ENCODE measurements around the gene CSKMT. TPM values are rescaled to one million over a fixed set of nuclear protein-coding genes. Genes with fewer than 3 reads are reported as not detected.

The CSKMT gene
- total and polyA plus RNA-seq, 10 of the 15 experiments (the other 5 are each of a cell fraction or from before 2014, with no cell fraction given): 7.0 to 213 (median 21.6) TPM

DNA sequence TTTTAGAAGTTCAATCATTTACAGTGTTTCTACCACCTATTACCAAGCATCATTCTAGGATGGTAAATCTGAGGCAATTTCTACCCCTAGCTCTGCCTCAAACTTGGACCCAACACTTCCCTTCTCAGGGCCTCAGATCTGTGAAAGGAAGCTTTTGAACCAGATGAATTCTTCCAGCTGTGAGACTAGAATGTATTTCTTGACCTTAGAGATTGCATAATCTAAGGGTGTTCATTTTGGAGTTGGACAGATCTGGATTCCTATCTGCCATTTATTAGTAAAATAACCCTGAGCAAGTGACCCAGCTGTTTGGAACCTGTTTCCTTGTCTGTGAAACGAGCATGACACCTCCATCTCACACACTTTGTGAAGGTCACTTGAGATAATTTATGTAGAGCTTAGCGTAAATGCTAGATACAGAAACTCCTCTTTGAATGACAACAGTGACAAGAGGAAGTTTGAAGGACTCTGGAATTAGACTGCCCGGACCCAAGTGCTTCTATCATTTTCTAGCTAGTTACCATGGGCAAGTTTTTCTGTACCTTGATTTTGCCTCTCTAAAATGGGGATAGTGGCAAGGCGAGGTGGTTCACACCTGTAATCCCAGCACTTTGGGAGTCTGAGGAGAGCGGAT is 8.2 kb upstream of the CSKMT start:
- no peak overlapping the region for H3K27ac ChIP-seq (ENCODE audit: control insufficient read depth, insufficient read depth)
- no peak for DNase-seq (ENCODE audit: low read depth, low spot score)
- POLR2A ChIA-PET: interaction anchor here (1.3 to 14.6 kb wide), 4 partner anchors 11 to 65 kb away, joined by 4 to 295 read pairs (median 10); partner anchors contain the start of genes C11orf98, CSKMT, GANAB and LBHD1
- WGBS (ENCODE audit: insufficient coverage, insufficient replicate concordance, low lambda C conversion rate, missing lambda C conversion rate): 60% methylated on average over 5 of the region's 5 CpGs
- RAD21 ChIA-PET (ENCODE audit: unreplicated experiment): interaction anchor here (0.7 to 1.2 kb wide), 4 partner anchors 11 to 106 kb away, joined by 3 to 5 read pairs (median 4); no protein-coding TSS in a partner anchor
- H2AFZ ChIP-seq (ENCODE audit: control insufficient read depth, low read depth, low read length): no peak overlapping the region
- no TSS peak for BruUV-seq (replicated peaks)
- peaks cover 13% of the 10 kb centered on the region for H3K79me2 ChIP-seq (ENCODE audit: control insufficient read depth, insufficient read depth, low read length)
- CTCF ChIA-PET: interaction anchor here (0.9 to 1.2 kb wide), 5 partner anchors 17 to 192 kb away, joined by 3 to 6 read pairs (median 3); partner anchors contain the start of gene B3GAT3
- no peaks in the 10 kb centered on the region for H3K9me3 ChIP-seq (replicated peaks; ENCODE audit: control insufficient read depth, insufficient read depth, low read length)
- no peak overlapping the region for H3K4me3 ChIP-seq
- peaks cover 6% of the 10 kb centered on the region for H3K4me1 ChIP-seq (ENCODE audit: control insufficient read depth, insufficient read depth, low read length)
- no peak overlapping the region for H3K4me2 ChIP-seq (ENCODE audit: control insufficient read depth, insufficient read depth)
- TF ChIP-seq YBX1 (IDR thresholded peaks at IDR 0.05): no peak
- no peak for TF ChIP-seq YY1 (IDR thresholded peaks at IDR 0.05; ENCODE audit: low read depth, low read length)
- no peak for TF ChIP-seq HDGF (IDR thresholded peaks at IDR 0.05)
- no peaks in the 10 kb centered on the region for H4K20me1 ChIP-seq (ENCODE audit: control insufficient read depth, insufficient read depth)
- H3K27me3 ChIP-seq (replicated peaks in 1 of 2; ENCODE audit: control insufficient read depth in 2 of 2, insufficient read depth in 2 of 2, low read length in 1 of 2): no peaks in the 10 kb centered on the region
- intact Hi-C loops (cut with micrococcal nuclease; ENCODE audit: unreplicated experiment): no loop called here
- no peak overlapping the region for H3K9ac ChIP-seq (ENCODE audit: control insufficient read depth, insufficient read depth, low read length)
- no peak for ATAC-seq
- in situ Hi-C loops (cut with MboI): no loop called here
- no peak for FAIRE-seq
- H3K36me3 ChIP-seq (ENCODE audit: control insufficient read depth in 2 of 2, insufficient read depth in 2 of 2, low read length in 1 of 2): no peaks in the 10 kb centered on the region; a peak in 1 of 4 replicates
- SMC1A ChIA-PET (ENCODE audit: uncharacterized antibody, unreplicated experiment): interaction anchor here (0.5 to 5.0 kb wide), 5 partner anchors 8 to 232 kb away, joined by 3 to 41 read pairs (median 4); partner anchors contain the start of genes C11orf98 and CSKMT

DNA sequence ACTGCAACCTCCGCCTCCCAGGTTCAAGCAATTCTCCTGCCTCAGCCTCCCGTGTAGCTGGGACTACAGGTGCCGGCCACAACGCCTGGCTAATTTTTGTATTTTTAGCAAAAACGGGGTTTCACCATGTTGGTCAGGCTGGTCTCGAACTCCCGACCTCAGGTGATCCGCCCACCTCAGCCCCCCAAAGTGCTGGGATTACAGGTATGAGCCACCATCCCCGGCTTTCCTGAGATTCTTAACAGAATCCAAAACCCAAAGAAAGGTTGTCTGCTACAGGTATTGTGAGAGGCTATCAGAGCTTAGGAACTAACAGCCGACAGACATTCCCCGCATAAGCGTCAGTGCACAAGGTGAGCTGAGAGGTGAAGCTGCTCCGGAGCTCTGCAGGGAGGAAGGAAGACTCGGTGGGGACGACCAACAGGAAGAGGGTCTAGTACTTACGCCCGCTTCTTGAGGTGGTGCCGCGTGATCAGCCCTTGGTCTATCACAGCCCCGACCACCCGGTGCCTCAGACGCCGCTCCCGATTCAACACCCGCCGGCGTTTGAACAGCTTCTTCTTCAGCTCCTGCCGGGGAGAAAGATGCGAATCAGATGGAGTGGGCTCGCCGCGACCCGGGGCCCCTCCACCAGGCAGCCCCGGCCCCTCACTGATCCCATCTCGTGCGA is 572 bp upstream of the CSKMT start:
- RAD21 ChIA-PET (ENCODE audit: unreplicated experiment): interaction anchor here (0.8 to 2.7 kb wide), 31 partner anchors 9 to 240 kb away, joined by 3 to 26 read pairs (median 5); partner anchors contain the start of genes B3GAT3, EEF1G, GANAB and HNRNPUL2
- CTCF ChIA-PET: interaction anchor here (0.6 to 2.1 kb wide), 19 partner anchors 9 to 773 kb away, joined by 3 to 11 read pairs (median 4); partner anchors contain the start of genes B3GAT3, GANAB, HNRNPUL2 and INTS5
- BruUV-seq (replicated peaks): TSS peak; percentile 77
- FAIRE-seq: peak; percentile 54
- in situ Hi-C loops (cut with MboI): no loop called here
- Histone ChIP-seq H3K27ac (ENCODE audit: control insufficient read depth, insufficient read depth) (peak overlapping the region; percentile 95), H4K20me1 (ENCODE audit: control insufficient read depth, insufficient read depth) (no peaks in the 10 kb centered on the region), H3K9ac (ENCODE audit: control insufficient read depth, insufficient read depth, low read length) (peak overlapping the region; percentile 96), H2AFZ (ENCODE audit: control insufficient read depth, low read depth, low read length) (peak overlapping the region; percentile 91), H3K4me2 (ENCODE audit: control insufficient read depth, insufficient read depth) (peak overlapping the region; percentile 71), H3K4me1 (ENCODE audit: control insufficient read depth, insufficient read depth, low read length) (peaks cover 7% of the 10 kb centered on the region), H3K4me3 (peak overlapping the region; percentile 95), H3K36me3 (ENCODE audit: control insufficient read depth in 2 of 2, insufficient read depth in 2 of 2, low read length in 1 of 2) (peaks cover 5 to 12% of the 10 kb centered on the region in 2 experiments), H3K27me3 (replicated peaks in 1 of 2; ENCODE audit: control insufficient read depth in 2 of 2, insufficient read depth in 2 of 2, low read length in 1 of 2) (no peaks in the 10 kb centered on the region), H3K9me3 (replicated peaks; ENCODE audit: control insufficient read depth, insufficient read depth, low read length) (no peaks in the 10 kb centered on the region), H3K79me2 (ENCODE audit: control insufficient read depth, insufficient read depth, low read length) (peaks cover 46% of the 10 kb centered on the region)
- no peak for DNase-seq (ENCODE audit: low read depth, low spot score)
- POLR2A ChIA-PET: interaction anchor here (0.6 to 16.2 kb wide), 35 partner anchors 13 to 541 kb away, joined by 3 to 295 read pairs (median 5); partner anchors contain the start of genes B3GAT3, EEF1G, GANAB and HNRNPUL2
- intact Hi-C loops (cut with micrococcal nuclease; ENCODE audit: unreplicated experiment): loop anchor here (1.0 kb wide), 1 partner anchor 11 kb away; the partner anchor contains the start of gene INTS5
- ATAC-seq: peak; percentile 67
- under 1% methylated on average over 36 of the region's 36 CpGs for WGBS (ENCODE audit: insufficient coverage, insufficient replicate concordance, low lambda C conversion rate, missing lambda C conversion rate)
- SMC1A ChIA-PET (ENCODE audit: uncharacterized antibody, unreplicated experiment): interaction anchor here (0.6 to 3.4 kb wide), 25 partner anchors 8 to 197 kb away, joined by 3 to 41 read pairs (median 4); partner anchors contain the start of genes B3GAT3, GANAB, HNRNPUL2 and INTS5
- TF ChIP-seq BCL11A (IDR thresholded peaks at IDR 0.05; ENCODE audit: low read depth, low read length): no peak
- TF ChIP-seq, protein P1, sequence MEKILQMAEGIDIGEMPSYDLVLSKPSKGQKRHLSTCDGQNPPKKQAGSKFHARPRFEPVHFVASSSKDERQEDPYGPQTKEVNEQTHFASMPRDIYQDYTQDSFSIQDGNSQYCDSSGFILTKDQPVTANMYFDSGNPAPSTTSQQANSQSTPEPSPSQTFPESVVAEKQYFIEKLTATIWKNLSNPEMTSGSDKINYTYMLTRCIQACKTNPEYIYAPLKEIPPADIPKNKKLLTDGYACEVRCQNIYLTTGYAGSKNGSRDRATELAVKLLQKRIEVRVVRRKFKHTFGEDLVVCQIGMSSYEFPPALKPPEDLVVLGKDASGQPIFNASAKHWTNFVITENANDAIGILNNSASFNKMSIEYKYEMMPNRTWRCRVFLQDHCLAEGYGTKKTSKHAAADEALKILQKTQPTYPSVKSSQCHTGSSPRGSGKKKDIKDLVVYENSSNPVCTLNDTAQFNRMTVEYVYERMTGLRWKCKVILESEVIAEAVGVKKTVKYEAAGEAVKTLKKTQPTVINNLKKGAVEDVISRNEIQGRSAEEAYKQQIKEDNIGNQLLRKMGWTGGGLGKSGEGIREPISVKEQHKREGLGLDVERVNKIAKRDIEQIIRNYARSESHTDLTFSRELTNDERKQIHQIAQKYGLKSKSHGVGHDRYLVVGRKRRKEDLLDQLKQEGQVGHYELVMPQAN (conservative IDR thresholded peaks at IDR 0.05): peak; percentile 72; the same call in 1 of the 2 replicates
- no peak for TF ChIP-seq KLF5 (IDR thresholded peaks at IDR 0.05; ENCODE audit: partially characterized antibody)
- no peak for TF ChIP-seq KAT2A (conservative IDR thresholded peaks at IDR 0.05; ENCODE audit: control insufficient read depth, low read depth, low read length)
- TF ChIP-seq BRCA1 (IDR thresholded peaks at IDR 0.05; ENCODE audit: low read depth, low read length): no peak
- TF ChIP-seq TCF12 (IDR thresholded peaks at IDR 0.05; ENCODE audit: low read depth, low read length): no peak
- no peak; the same call in 1 of the 2 replicates for TF ChIP-seq MTA2 (IDR thresholded peaks at IDR 0.05; ENCODE audit: low read depth)
- peak; percentile 82 for TF ChIP-seq ZSCAN29 (IDR thresholded peaks at IDR 0.05)
- no peak for TF ChIP-seq SMC3 (IDR thresholded peaks at IDR 0.05; ENCODE audit: borderline replicate concordance, low read length)
- no peak for TF ChIP-seq RFX5 (IDR thresholded peaks at IDR 0.05; ENCODE audit: low read depth, low read length)
